ENCODE results near the gene GTPBP3.

The GTPBP3 gene

GRCh38 chr19:17389957-17390664 is 52.8 kb downstream of the GTPBP3 start:
- no peak for DNase-seq

GRCh38 chr19:17390665-17391370 is 53.5 kb downstream of the GTPBP3 start:
- peak; percentile 76 to 91 (median 85) for DNase-seq

GRCh38 chr19:17391371-17392151 is 54.2 kb downstream of the GTPBP3 start:
- DNase-seq: no peak
